HG02588 (cell line): ENCODE measurements around the gene GOLGA8B.
"Not testable (repeated sequence)": the region's sequence is repeated elsewhere in the genome, so short reads cannot be mapped to it uniquely, and the experiment has no call there.

Experiments used
- ATAC-seq: cut with Tn5 transposase; IDR thresholded peaks from one replicate; pipeline ENCODE4 v1.9.1; 2021; ENCODE audit warnings: mild to moderate bottlenecking, moderate library complexity; ENCODE audit not compliant: unreplicated experiment

GOLGA8B gene

GRCh38 chr15:34583399-34584329 lies at the start of gene GOLGA8B:
Gene GOLGA8B (minus strand): TSS chr15:34583651. CDS start chr15:34535912, 47,739 bp downstream.
- peak; percentile 65 for ATAC-seq

GRCh38 chr15:34633165-34633564 lies 49.7 kb upstream of the GOLGA8B start:
- ATAC-seq, result not testable (repeated sequence)

GRCh38 chr15:34628577-34629152 lies 45.2 kb upstream of the GOLGA8B start:
- no peak for ATAC-seq

- no peak for ATAC-seq
These were observed 41.6 kb upstream of the GOLGA8B start for GRCh38 chr15:34625007-34625406.

- no peak for ATAC-seq
These were observed 38.2 kb upstream of the GOLGA8B start for GRCh38 chr15:34621675-34622074.

- ATAC-seq, result no peak
These were observed 37.4 kb upstream of the GOLGA8B start for GRCh38 chr15:34620814-34621213.

- no peak for ATAC-seq
These were observed 36.7 kb upstream of the GOLGA8B start for GRCh38 chr15:34620142-34620541.

GRCh38 chr15:34619151-34619550 lies 35.7 kb upstream of the GOLGA8B start:
- no peak for ATAC-seq

GRCh38 chr15:34618073-34618472 lies 34.6 kb upstream of the GOLGA8B start:
- no peak for ATAC-seq

GRCh38 chr15:34616613-34617012 lies 33.2 kb upstream of the GOLGA8B start:
- no peak for ATAC-seq

GRCh38 chr15:34613997-34614396 lies 30.5 kb upstream of the GOLGA8B start:
- no peak for ATAC-seq

- ATAC-seq, result no peak
These were observed 29.9 kb upstream of the GOLGA8B start for GRCh38 chr15:34613301-34613700.

GRCh38 chr15:34610354-34610753 lies 26.9 kb upstream of the GOLGA8B start:
- no peak for ATAC-seq

GRCh38 chr15:34609102-34610057 lies 25.9 kb upstream of the GOLGA8B start:
- ATAC-seq, result no peak

GRCh38 chr15:34608517-34608916 lies 25.1 kb upstream of the GOLGA8B start:
- no peak for ATAC-seq

GRCh38 chr15:34607832-34608231 lies 24.4 kb upstream of the GOLGA8B start:
- ATAC-seq, result no peak

GRCh38 chr15:34606545-34606944 lies 23.1 kb upstream of the GOLGA8B start:
- no peak for ATAC-seq

GRCh38 chr15:34606131-34606530 lies 22.7 kb upstream of the GOLGA8B start:
- ATAC-seq, result no peak

- ATAC-seq, result no peak
These were observed 19.6 kb upstream of the GOLGA8B start for GRCh38 chr15:34603095-34603494.

GRCh38 chr15:34600923-34601322 lies 17.5 kb upstream of the GOLGA8B start:
- ATAC-seq, result no peak
